H1 (cell line): ENCODE measurements around the gene ASAP3. TPM values are rescaled to one million over a fixed set of nuclear protein-coding genes. Genes with fewer than 3 reads are reported as not detected.
A peak's percentile ranks its signal among the peaks of the same experiment; 100 is the strongest.

ENCODE experiments used
- CTCF ChIA-PET: fragments of 300-600 bp; sonication (Branson Sonifier 250); formaldehyde crosslinking; loops from one replicate; lab custom pipeline; 2021; ENCODE audit not compliant: partially characterized antibody; lab: Charles Lee
- POLR2A ChIA-PET: fragments of 300-600 bp; sonication (Branson Sonifier 250); formaldehyde crosslinking; loops from one replicate; lab custom pipeline; 2021; ENCODE audit warnings: inconsistent platforms; ENCODE audit not compliant: partially characterized antibody; lab: Charles Lee
- DNase-seq, 2 experiments: peaks; one replicate each; pipeline versions ENCODE4 v3.0.0 to v3.0.0-alpha.2; 2010 to 2022; ENCODE audit warnings: low spot score in 2 of 2, low read depth in 1 of 2, mixed read lengths in 1 of 2
- FAIRE-seq: peaks from 2 replicates; lab custom pipeline; 2011; peaks lifted over from hg19 to GRCh38; lab: Jason Lieb, UNC
- H2AFZ ChIP-seq: 2 replicates; pipeline ENCODE4 v1.8.1; 2012; ENCODE audit warnings: low read length, inconsistent platforms
- H2AK5ac ChIP-seq: 2 replicates; pipeline ENCODE4 v1.6.1; 2013; ENCODE audit warnings: low read depth, low read length
- H2BK120ac ChIP-seq: replicated peaks from 2 replicates; pipeline ENCODE3; 2013; ENCODE audit warnings: low read depth, low read length, inconsistent platforms
- H2BK12ac ChIP-seq: 2 replicates; pipeline ENCODE4 v1.6.1; 2013; ENCODE audit warnings: low read depth, low read length
- H2BK15ac ChIP-seq: 2 replicates; pipeline ENCODE4 v1.6.1; 2013; ENCODE audit warnings: low read length
- H2BK20ac ChIP-seq: 2 replicates; pipeline ENCODE4 v1.6.1; 2013; ENCODE audit warnings: low read length
- H2BK5ac ChIP-seq: 2 replicates; pipeline ENCODE4 v1.6.1; 2013; ENCODE audit warnings: low read depth, low read length
- H3K14ac ChIP-seq: 2 replicates; pipeline ENCODE4 v1.6.1; 2013; ENCODE audit warnings: inconsistent platforms; ENCODE audit not compliant: insufficient read length
- H3K18ac ChIP-seq: 2 replicates; pipeline ENCODE4 v1.6.1; 2013; ENCODE audit warnings: low read length; ENCODE audit errors: extremely low read depth
- H3K23ac ChIP-seq: 2 replicates; pipeline ENCODE4 v1.6.1; 2013; ENCODE audit warnings: inconsistent platforms; ENCODE audit not compliant: insufficient read length
- H3K23me2 ChIP-seq: 2 replicates; pipeline ENCODE4 v1.6.1; 2013; ENCODE audit warnings: low read depth, low read length
- H3K27ac ChIP-seq: 2 replicates; pipeline ENCODE4 v1.6.1; 2011; ENCODE audit warnings: low read depth, low read length, inconsistent platforms
- H3K27me3 ChIP-seq, 4 experiments: replicated peaks in 1 of 4; 1 replicate in 1 of 4; 2 replicates in 3 of 4; pipeline versions ENCODE4 v1.6.1 to v1.8.1; 2011 to 2013; ENCODE audit warnings: low read length in 3 of 4, mild to moderate bottlenecking in 3 of 4, inconsistent platforms in 2 of 4, mixed read lengths in 2 of 4, moderate library complexity in 1 of 4; ENCODE audit not compliant: control insufficient read depth in 3 of 4, insufficient read depth in 3 of 4; ENCODE audit errors: extremely low read depth in 1 of 4
- H3K36me3 ChIP-seq, 4 experiments: 2 replicates each; pipeline versions ENCODE4 v1.6.1 to v1.8.1; 2011 to 2013; ENCODE audit warnings: mild to moderate bottlenecking in 4 of 4, low read length in 3 of 4, moderate library complexity in 2 of 4, control low read depth in 1 of 4, inconsistent platforms in 1 of 4; ENCODE audit not compliant: insufficient read depth in 4 of 4, control insufficient read depth in 2 of 4
- H3K4ac ChIP-seq: replicated peaks from 2 replicates; pipeline ENCODE3; 2013; ENCODE audit warnings: low read length, low read depth, mixed read lengths, inconsistent platforms; ENCODE audit not compliant: insufficient read length
- H3K4me1 ChIP-seq, 4 experiments: replicated peaks in 1 of 4; 1 replicate in 1 of 4; 2 replicates in 3 of 4; pipeline versions ENCODE4 v1.6.1 to v1.8.1; 2011 to 2013; ENCODE audit warnings: low read length in 3 of 4, inconsistent platforms in 2 of 4, mixed read lengths in 1 of 4; ENCODE audit not compliant: insufficient read depth in 4 of 4, control insufficient read depth in 3 of 4
- H3K4me2 ChIP-seq, 2 experiments: 2 replicates each; pipeline versions ENCODE4 v1.6.1 to v1.8.1; 2011 to 2013; ENCODE audit warnings: low read depth in 2 of 2, low read length in 2 of 2, control low read depth in 1 of 2, inconsistent platforms in 1 of 2, mild to moderate bottlenecking in 1 of 2; ENCODE audit not compliant: insufficient read depth in 1 of 2
- H3K4me3 ChIP-seq, 4 experiments: fragments of 200-600, 300-600 bp in 1 of 4; sonication (generic), shearing (Covaris generic), sonication (Bioruptor Twin) in 1 of 4; 2 replicates each; pipeline versions ENCODE4 v1.5.1 to v1.8.1; 2011 to 2016; ENCODE audit warnings: low read length in 4 of 4, low read depth in 3 of 4, control low read depth in 2 of 4, inconsistent platforms in 2 of 4, mild to moderate bottlenecking in 2 of 4, mixed read lengths in 1 of 4, moderate library complexity in 1 of 4; ENCODE audit not compliant: insufficient read depth in 2 of 4; ENCODE audit errors: extremely low read depth in 1 of 4
- H3K56ac ChIP-seq: replicated peaks from 2 replicates; pipeline ENCODE3; 2013; ENCODE audit warnings: low read depth, mild to moderate bottlenecking, mixed read lengths, low read length, inconsistent platforms; ENCODE audit not compliant: insufficient read length
- H3K79me1 ChIP-seq: 2 replicates; pipeline ENCODE4 v1.6.1; 2013; ENCODE audit warnings: low read depth, low read length, control low read depth
- H3K79me2 ChIP-seq, 2 experiments: 2 replicates each; pipeline versions ENCODE4 v1.6.1 to v1.8.1; 2012 to 2013; ENCODE audit warnings: low read length in 2 of 2, mild to moderate bottlenecking in 2 of 2, inconsistent platforms in 1 of 2; ENCODE audit not compliant: insufficient read depth in 2 of 2, control insufficient read depth in 1 of 2
- H3K9ac ChIP-seq, 4 experiments: replicated peaks in 1 of 4; 1 replicate in 1 of 4; 2 replicates in 3 of 4; pipeline versions ENCODE4 v1.6.1 to v1.8.1; 2011 to 2013; ENCODE audit warnings: low read depth in 3 of 4, low read length in 3 of 4, control low read depth in 2 of 4, mild to moderate bottlenecking in 2 of 4, moderate library complexity in 2 of 4, inconsistent platforms in 1 of 4; ENCODE audit errors: extremely low read depth in 1 of 4
- H3K9me3 ChIP-seq, 2 experiments: 2 replicates each; pipeline versions ENCODE4 v1.6.1 to v1.8.1; 2012 to 2013; ENCODE audit warnings: mild to moderate bottlenecking in 2 of 2, moderate library complexity in 2 of 2, control low read depth in 1 of 2, inconsistent platforms in 1 of 2, low read depth in 1 of 2, low read length in 1 of 2, mixed read lengths in 1 of 2; ENCODE audit not compliant: insufficient read depth in 2 of 2
- H4K20me1 ChIP-seq, 2 experiments: replicated peaks in 1 of 2; 2 replicates each; pipeline versions ENCODE3 to v1.8.1; 2011 to 2013; ENCODE audit warnings: inconsistent platforms in 2 of 2, low read length in 2 of 2, mild to moderate bottlenecking in 1 of 2; ENCODE audit not compliant: insufficient read depth in 2 of 2, control insufficient read depth in 1 of 2
- H4K5ac ChIP-seq: 2 replicates; pipeline ENCODE4 v1.6.1; 2013; ENCODE audit warnings: low read length, low read depth, mixed read lengths, inconsistent platforms; ENCODE audit not compliant: insufficient read length
- H4K8ac ChIP-seq: 2 replicates; pipeline ENCODE4 v1.8.0; 2013; ENCODE audit warnings: mild to moderate bottlenecking, moderate library complexity, low read length, inconsistent platforms; ENCODE audit not compliant: insufficient read depth; ENCODE audit errors: extremely low read depth
- H4K91ac ChIP-seq: replicated peaks from 2 replicates; pipeline ENCODE3; 2013; ENCODE audit warnings: low read length, mixed read lengths, inconsistent platforms; ENCODE audit not compliant: insufficient read length
- ATF3 ChIP-seq: IDR thresholded peaks from 2 replicates; pipeline ENCODE4 v1.6.1; 2011; ENCODE audit warnings: low read depth, mild to moderate bottlenecking, low read length; ENCODE audit not compliant: insufficient read depth
- KDM4A ChIP-seq: IDR thresholded peaks from one replicate; pipeline ENCODE4 v1.7.1; 2012; ENCODE audit warnings: low read depth, mild to moderate bottlenecking, moderate library complexity, low read length, inconsistent platforms; ENCODE audit not compliant: severe bottlenecking
- PHF8 ChIP-seq: fragments of 200-600 bp; sonication (generic); conservative IDR thresholded peaks from 2 replicates; pipeline ENCODE4 v1.7.1; 2012; ENCODE audit warnings: low read depth, mild to moderate bottlenecking, inconsistent platforms, low read length, moderate library complexity
- RAD21 ChIP-seq, 2 experiments: IDR thresholded peaks in 1 of 2; conservative IDR thresholded peaks in 1 of 2; 2 replicates each; pipeline ENCODE4 v1.6.1; 2011; ENCODE audit warnings: low read depth in 2 of 2, low read length in 2 of 2, improper control_type of control experiment in 1 of 2, inconsistent platforms in 1 of 2, mild to moderate bottlenecking in 1 of 2, moderate library complexity in 1 of 2
- RBBP5 ChIP-seq: IDR thresholded peaks from 2 replicates; pipeline ENCODE4 v1.7.1; 2012; ENCODE audit warnings: low read depth, mild to moderate bottlenecking, inconsistent platforms, low read length, moderate library complexity, borderline replicate concordance
- RFX5 ChIP-seq: IDR thresholded peaks from 2 replicates; pipeline ENCODE4 v1.6.1; 2011; ENCODE audit warnings: low read depth, low read length, improper control_type of control experiment, borderline replicate concordance
- TCF12 ChIP-seq: IDR thresholded peaks from 2 replicates; pipeline ENCODE4 v1.6.1; 2011; ENCODE audit warnings: low read depth, mild to moderate bottlenecking, low read length
- YY1 ChIP-seq: IDR thresholded peaks from 2 replicates; pipeline ENCODE4 v1.6.1; 2011; ENCODE audit warnings: low read depth, mild to moderate bottlenecking, low read length
- WGBS, 2 experiments: shearing (Covaris generic) in 1 of 2; methylation state at CpG; one replicate each; pipeline versions ENCODE4 v1.1.6 to v1.1.7; 2013 to 2015; ENCODE audit warnings: low lambda C conversion rate in 2 of 2, mixed read lengths in 2 of 2, inconsistent platforms in 1 of 2, low coverage in 1 of 2, missing lambda C conversion rate in 1 of 2; ENCODE audit not compliant: insufficient replicate concordance in 2 of 2, insufficient coverage in 1 of 2, insufficient read length in 1 of 2; ENCODE audit errors: extremely low coverage in 1 of 2, missing lambda C conversion rate in 1 of 2; 5-methylcytosine and 5-hydroxymethylcytosine counted together
- polyA plus RNA-seq, 7 experiments: library from polyadenylated mRNA; depleted of rRNA in 3 of 7; stranded (reverse) in 5 of 7; unstranded in 2 of 7; fragments of >200 nt in 5 of 7; fragments of 200-250 nt in 2 of 7; gene quantifications; 1 replicate in 5 of 7; 2 replicates in 1 of 7; 4 replicates in 1 of 7; pipeline versions ENCODE4 v1.2.1 to v1.2.3, GENCODE V29; 2011 to 2013; ENCODE audit warnings: missing spikeins in 2 of 7, mixed read lengths in 2 of 7
- total RNA-seq: library from RNA; stranded (reverse); fragmentation: NEBNext Ultra II Directional; extraction: Animal tissue kit (Norgen Biotek cat#: 25700); gene quantifications from 2 replicates; pipeline ENCODE4 v1.2.1, GENCODE V29; 2021
- TF ChIP-seq, protein P1 (sequence below): IDR thresholded peaks from 2 replicates; pipeline ENCODE4 v1.6.1; 2012; ENCODE audit warnings: inconsistent platforms

ASAP3 gene
- total and polyA plus RNA-seq, 2 of the 8 experiments (the other 6 are each of a cell fraction or from before 2014, with no cell fraction given) = 53.1 to 58.0 TPM

DNA sequence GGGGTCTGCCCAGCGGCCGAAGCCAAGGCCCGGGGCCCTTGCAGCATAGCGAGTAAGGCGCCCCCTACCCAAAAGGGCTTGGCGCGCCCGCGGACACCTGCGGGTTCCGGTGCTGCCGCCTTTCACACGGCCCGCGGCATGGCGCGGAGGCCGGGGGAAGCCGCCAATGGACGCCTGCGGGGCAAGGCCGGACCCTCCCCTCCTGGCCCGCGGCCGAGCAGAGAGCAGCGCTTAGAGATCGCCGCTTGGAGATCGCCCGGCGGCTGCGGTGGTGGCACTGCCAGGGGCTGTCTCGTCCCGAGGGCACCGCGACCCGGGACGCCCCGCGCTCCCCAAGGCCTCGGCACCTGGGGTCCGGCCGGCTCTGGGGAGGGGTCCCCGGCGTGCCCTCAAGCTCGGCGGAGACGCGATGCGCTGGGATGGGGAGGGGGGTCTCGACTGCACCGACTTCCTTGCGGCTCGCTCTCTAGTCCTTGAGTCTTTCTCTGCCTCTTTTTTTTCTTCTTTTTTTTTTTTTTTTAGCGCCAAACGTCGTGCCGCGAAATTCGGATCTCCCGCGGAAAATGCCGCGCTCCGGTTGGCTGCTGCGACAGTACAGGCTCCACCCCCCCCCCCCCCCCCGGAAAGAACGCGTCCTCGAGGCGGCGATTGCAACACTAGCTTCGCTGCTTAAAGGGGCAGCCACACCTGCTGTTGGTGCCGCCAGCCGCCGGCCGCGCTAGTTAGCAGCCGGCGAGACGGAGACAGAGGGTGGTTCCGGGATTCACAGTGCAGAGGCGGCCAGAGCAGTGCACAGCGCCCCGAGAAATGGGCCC, 47.0 kb upstream of the ASAP3 start, which contains the start of gene E2F2:
Gene E2F2 (minus strand): TSS at position 487 of the 815 bp plus-strand sequence. CDS start 440 bp downstream, at position 47.
- H4K91ac ChIP-seq = peak within 1 kb of the TSS; percentile 49
- no peak within 1 kb of the TSS for H2BK20ac ChIP-seq
- peak within 1 kb of the TSS; percentile 37 for H4K5ac ChIP-seq
- H3K18ac ChIP-seq = peak within 1 kb of the TSS; percentile 81
- peak within 1 kb of the TSS; percentile 35 to 86 for H3K4me2 ChIP-seq
- peak within 1 kb of the TSS; percentile 51 to 78 (median 56) for H3K4me3 ChIP-seq
- no peak within 1 kb of the TSS for H3K14ac ChIP-seq
- H3K4ac ChIP-seq = peak within 1 kb of the TSS; percentile 6
- 3% methylated on average over 45 of the region's 85 CpGs; no CpG with 5 or more reads in 1 of the 2 experiments for WGBS, 2 experiments
- H3K79me2 ChIP-seq = peaks cover 0 to 3% of the 10 kb centered on the region in 2 experiments; a peak in 1 of 4 replicates
- DNase-seq (peak; percentile 57 to 80), FAIRE-seq (no peak)
- peaks cover 8% of the 10 kb centered on the region; the same call in 1 of the 2 replicates for H3K23me2 ChIP-seq
- no peak within 1 kb of the TSS for H3K56ac ChIP-seq
- peaks cover 3 to 7% of the 10 kb centered on the region in 2 experiments for H4K20me1 ChIP-seq
- CTCF ChIA-PET = interaction anchor here (0.6 to 16.2 kb wide), 11 partner anchors 10 to 254 kb away, joined by 3 to 230 read pairs (median 4); no protein-coding TSS in a partner anchor
- no peaks in the 10 kb centered on the region for H3K9me3 ChIP-seq
- no peak within 1 kb of the TSS for H2BK15ac ChIP-seq
- POLR2A ChIA-PET = interaction anchor here (1.2 to 2.4 kb wide), 14 partner anchors 10 to 162 kb away, joined by 3 to 8 read pairs (median 4); partner anchors contain the start of gene RPL11
- peak within 1 kb of the TSS; percentile 48; the same call in 1 of the 2 replicates for H3K27ac ChIP-seq
- no peak within 1 kb of the TSS for H3K23ac ChIP-seq
- peak within 1 kb of the TSS; percentile 35; the same call in 1 of the 2 replicates for H2BK5ac ChIP-seq
- peaks cover 5 to 13% (median 9%) of the 10 kb centered on the region in 4 experiments for H3K4me1 ChIP-seq
- no peaks in the 10 kb centered on the region for H3K79me1 ChIP-seq
- peak within 1 kb of the TSS; percentile 81 for H4K8ac ChIP-seq
- no peak within 1 kb of the TSS for H2AK5ac ChIP-seq
- peak within 1 kb of the TSS; percentile 0; the same call in 1 of the 2 replicates for H2BK12ac ChIP-seq
- peak within 1 kb of the TSS; percentile 47 to 79 (median 64) for H3K9ac ChIP-seq
- peaks cover 3 to 27% (median 18%) of the 10 kb centered on the region in 4 experiments for H3K27me3 ChIP-seq
- H2AFZ ChIP-seq = peak within 1 kb of the TSS; percentile 78
- no peaks in the 10 kb centered on the region for H3K36me3 ChIP-seq
- no peak within 1 kb of the TSS for H2BK120ac ChIP-seq
- TF ChIP-seq RBBP5 (peak; percentile 32; the same call in 1 of the 2 replicates), PHF8 (no peak; the same call in none of the 2 replicates), KDM4A (peak; percentile 96), YY1 (0 out of 2 replicates have a peak, but pooled peaks have one; percentile 42), RAD21 (IDR thresholded peaks at IDR 0.05 in 1 of 2, conservative IDR thresholded peaks at IDR 0.05 in 1 of 2; ENCODE audit: low read depth in 2 of 2, low read length in 2 of 2) (peak; percentile 25 to 29; a peak in 1 of 4 replicates), ATF3 (no peak), RFX5 (no peak), TCF12 (0 out of 2 replicates have a peak, but pooled peaks have one; percentile 12)
- TF ChIP-seq, protein P1, sequence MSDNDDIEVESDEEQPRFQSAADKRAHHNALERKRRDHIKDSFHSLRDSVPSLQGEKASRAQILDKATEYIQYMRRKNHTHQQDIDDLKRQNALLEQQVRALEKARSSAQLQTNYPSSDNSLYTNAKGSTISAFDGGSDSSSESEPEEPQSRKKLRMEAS = peak; percentile 84
